Activated naive CD4-positive, alpha-beta T cell treated with Interleukin-2 at 50 U/mL for 16 hours (primary cell): Measurements from ENCODE around the gene ZNF407.

Experiments
- DNase-seq: peaks from one replicate; pipeline ENCODE4 v3.0.0-alpha.2; 2020

The ZNF407 gene

GRCh38 chr18:74732380-74732779, 134.7 kb downstream of the ZNF407 start:
- DNase-seq: no peak

- no peak for DNase-seq
Observed at GRCh38 chr18:74733598-74733997, 135.9 kb downstream of the ZNF407 start.

GRCh38 chr18:74734013-74734444, 136.4 kb downstream of the ZNF407 start:
- DNase-seq: no peak

GRCh38 chr18:74739926-74740325, 142.3 kb downstream of the ZNF407 start:
- DNase-seq: no peak

GRCh38 chr18:74742573-74743243, 145.0 kb downstream of the ZNF407 start:
- DNase-seq: no peak

- no peak for DNase-seq
Observed at GRCh38 chr18:74745633-74746403, 148.1 kb downstream of the ZNF407 start.

- DNase-seq: no peak
Observed at GRCh38 chr18:74748809-74749208, 151.1 kb downstream of the ZNF407 start.

GRCh38 chr18:74758995-74759394, 161.3 kb downstream of the ZNF407 start:
- DNase-seq: no peak

- no peak for DNase-seq
Observed at GRCh38 chr18:74760026-74760425, 162.4 kb downstream of the ZNF407 start.

- no peak for DNase-seq
Observed at GRCh38 chr18:74760436-74760835, 162.8 kb downstream of the ZNF407 start.

GRCh38 chr18:74766251-74766650, 168.6 kb downstream of the ZNF407 start:
- no peak for DNase-seq

GRCh38 chr18:74768096-74768495, 170.4 kb downstream of the ZNF407 start:
- DNase-seq: no peak

- no peak for DNase-seq
Observed at GRCh38 chr18:74773171-74773624, 175.5 kb downstream of the ZNF407 start.

- DNase-seq: no peak
Observed at GRCh38 chr18:74774486-74774885, 176.8 kb downstream of the ZNF407 start.

GRCh38 chr18:74775239-74775638, 177.6 kb downstream of the ZNF407 start:
- DNase-seq: no peak

- DNase-seq: no peak
Observed at GRCh38 chr18:74778191-74778847, 180.6 kb downstream of the ZNF407 start.

- DNase-seq: no peak
Observed at GRCh38 chr18:74784752-74785151, 187.1 kb downstream of the ZNF407 start.

- no peak for DNase-seq
Observed at GRCh38 chr18:74785632-74786031, 188.0 kb downstream of the ZNF407 start.

GRCh38 chr18:74788657-74789056, 191.0 kb downstream of the ZNF407 start:
- DNase-seq: no peak

GRCh38 chr18:74789078-74789477, 191.4 kb downstream of the ZNF407 start:
- DNase-seq: no peak

- no peak for DNase-seq
Observed at GRCh38 chr18:74790451-74790850, 192.8 kb downstream of the ZNF407 start.

GRCh38 chr18:74791501-74792194, 194.0 kb downstream of the ZNF407 start:
- no peak for DNase-seq

GRCh38 chr18:74793746-74794145, 196.1 kb downstream of the ZNF407 start:
- DNase-seq: no peak
